Osteocyte (in vitro differentiated cells): Measurements from ENCODE around the gene MEX3D. TPM values are rescaled to one million over a fixed set of nuclear protein-coding genes. Genes with fewer than 3 reads are reported as not detected.
A peak's percentile ranks its signal among the peaks of the same experiment; 100 is the strongest.

ENCODE experiments used
- DNase-seq: peaks from one replicate; pipeline ENCODE4 v3.0.0; 2021; ENCODE audit warnings: mixed read lengths; ENCODE audit not compliant: unreplicated experiment; ENCODE audit errors: extremely low spot score
- H3K27ac Mint-ChIP-seq: one replicate; pipeline ENCODE4 v1.8.0; 2021; ENCODE audit warnings: mild to moderate bottlenecking, mixed read lengths; ENCODE audit not compliant: unreplicated experiment
- H3K27me3 Mint-ChIP-seq: one replicate; pipeline ENCODE4 v1.8.0; 2021; ENCODE audit warnings: mixed read lengths; ENCODE audit not compliant: unreplicated experiment
- H3K36me3 Mint-ChIP-seq: one replicate; pipeline ENCODE4 v1.8.0; 2021; ENCODE audit warnings: mixed read lengths; ENCODE audit not compliant: unreplicated experiment
- H3K4me1 Mint-ChIP-seq: one replicate; pipeline ENCODE4 v1.8.0; 2021; ENCODE audit warnings: mixed read lengths; ENCODE audit not compliant: unreplicated experiment
- H3K4me3 Mint-ChIP-seq: one replicate; pipeline ENCODE4 v1.8.0; 2021; ENCODE audit warnings: mild to moderate bottlenecking, moderate library complexity, mixed read lengths; ENCODE audit not compliant: unreplicated experiment
- H3K9me3 Mint-ChIP-seq: one replicate; pipeline ENCODE4 v1.8.0; 2021; ENCODE audit warnings: mixed read lengths; ENCODE audit not compliant: unreplicated experiment
- total RNA-seq: library from RNA; stranded (reverse); gene quantifications from 2 replicates; pipeline ENCODE4 v1.2.1, GENCODE V29; 2021
- TF ChIP-seq, protein P1 (sequence below): fragments of 200-600 bp; sonication (generic); IDR thresholded peaks from 2 replicates; pipeline ENCODE4 v1.5.0; 2021; ENCODE audit warnings: antibody characterized with exemption, mild to moderate bottlenecking, moderate library complexity

The MEX3D gene
- total RNA-seq, 1 donor from 2014 or later, result 65.5 TPM

DNA sequence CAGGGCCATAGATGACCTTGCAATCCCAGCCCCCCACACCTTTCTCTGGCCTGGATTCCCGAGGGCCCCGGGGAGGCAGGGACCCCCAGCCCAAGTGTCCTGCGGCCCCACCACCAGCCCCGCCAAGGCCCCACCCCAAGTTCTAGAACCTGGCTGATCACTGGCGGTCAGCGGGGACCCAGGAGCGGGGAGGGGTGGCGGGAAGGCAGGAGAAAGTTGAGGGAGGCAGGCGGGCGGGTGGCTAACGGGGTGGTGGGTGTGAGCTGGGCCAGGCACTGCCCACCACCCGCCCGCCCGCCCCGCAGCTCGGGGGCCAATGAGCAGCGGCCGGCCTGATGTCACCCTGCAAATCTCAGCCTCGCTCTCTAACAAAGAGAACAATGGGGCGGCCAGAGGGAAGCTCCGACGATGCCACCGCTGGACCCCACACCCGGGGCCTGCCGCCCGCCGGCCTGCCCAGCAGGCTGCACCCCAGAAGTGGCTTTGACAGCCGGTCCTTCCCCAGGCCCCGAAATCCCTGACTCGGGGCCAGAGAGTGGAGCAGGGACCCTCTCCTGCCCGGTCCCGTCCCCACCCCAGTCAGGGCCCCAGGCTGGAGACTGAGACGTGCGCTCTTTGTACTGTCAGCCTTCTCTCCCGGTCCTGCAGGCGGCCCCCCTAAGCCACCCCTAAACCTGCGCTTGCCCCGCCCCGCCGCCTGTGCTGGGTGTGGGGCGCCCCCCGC, 1.6 kb downstream of the MEX3D start:
- peak; percentile 91 for DNase-seq
- no peaks in the 10 kb centered on the region for H3K9me3 Mint-ChIP-seq
- peak overlapping the region; percentile 70 for H3K4me3 Mint-ChIP-seq
- H3K27ac Mint-ChIP-seq, result peak overlapping the region; percentile 68
- H3K4me1 Mint-ChIP-seq, result peaks cover 22% of the 10 kb centered on the region
- TF ChIP-seq, protein P1, sequence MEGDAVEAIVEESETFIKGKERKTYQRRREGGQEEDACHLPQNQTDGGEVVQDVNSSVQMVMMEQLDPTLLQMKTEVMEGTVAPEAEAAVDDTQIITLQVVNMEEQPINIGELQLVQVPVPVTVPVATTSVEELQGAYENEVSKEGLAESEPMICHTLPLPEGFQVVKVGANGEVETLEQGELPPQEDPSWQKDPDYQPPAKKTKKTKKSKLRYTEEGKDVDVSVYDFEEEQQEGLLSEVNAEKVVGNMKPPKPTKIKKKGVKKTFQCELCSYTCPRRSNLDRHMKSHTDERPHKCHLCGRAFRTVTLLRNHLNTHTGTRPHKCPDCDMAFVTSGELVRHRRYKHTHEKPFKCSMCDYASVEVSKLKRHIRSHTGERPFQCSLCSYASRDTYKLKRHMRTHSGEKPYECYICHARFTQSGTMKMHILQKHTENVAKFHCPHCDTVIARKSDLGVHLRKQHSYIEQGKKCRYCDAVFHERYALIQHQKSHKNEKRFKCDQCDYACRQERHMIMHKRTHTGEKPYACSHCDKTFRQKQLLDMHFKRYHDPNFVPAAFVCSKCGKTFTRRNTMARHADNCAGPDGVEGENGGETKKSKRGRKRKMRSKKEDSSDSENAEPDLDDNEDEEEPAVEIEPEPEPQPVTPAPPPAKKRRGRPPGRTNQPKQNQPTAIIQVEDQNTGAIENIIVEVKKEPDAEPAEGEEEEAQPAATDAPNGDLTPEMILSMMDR, result no peak
- H3K36me3 Mint-ChIP-seq, result peaks cover 3% of the 10 kb centered on the region
- H3K27me3 Mint-ChIP-seq, result peaks cover 4% of the 10 kb centered on the region

GRCh38 chr19:1563251-1563650, 4.9 kb downstream of the MEX3D start:
- no peak overlapping the region for H3K4me3 Mint-ChIP-seq

GRCh38 chr19:1561236-1561842, 6.8 kb downstream of the MEX3D start:
- H3K27me3 Mint-ChIP-seq, result no peaks in the 10 kb centered on the region
- no peak for DNase-seq
- H3K36me3 Mint-ChIP-seq, result peaks cover 4% of the 10 kb centered on the region
- TF ChIP-seq, protein P1, result no peak
- no peak overlapping the region for H3K27ac Mint-ChIP-seq
- H3K4me1 Mint-ChIP-seq, result peaks cover 19% of the 10 kb centered on the region
- H3K4me3 Mint-ChIP-seq, result no peak overlapping the region
- no peaks in the 10 kb centered on the region for H3K9me3 Mint-ChIP-seq

More at GRCh38 chr19:1563251-1563650, 4.9 kb downstream of the MEX3D start:
- no peaks in the 10 kb centered on the region for H3K27me3 Mint-ChIP-seq
- H3K9me3 Mint-ChIP-seq, result no peaks in the 10 kb centered on the region
- no peak overlapping the region for H3K27ac Mint-ChIP-seq
- peaks cover 19% of the 10 kb centered on the region for H3K4me1 Mint-ChIP-seq
- DNase-seq, result no peak
- peaks cover 3% of the 10 kb centered on the region for H3K36me3 Mint-ChIP-seq
- TF ChIP-seq, protein P1, result no peak

GRCh38 chr19:1560286-1560882, 7.7 kb downstream of the MEX3D start:
- Mint-ChIP-seq H3K9me3 (no peaks in the 10 kb centered on the region), H3K27me3 (no peaks in the 10 kb centered on the region), H3K4me1 (peaks cover 15% of the 10 kb centered on the region), H3K36me3 (peaks cover 4% of the 10 kb centered on the region), H3K4me3 (no peak overlapping the region), H3K27ac (no peak overlapping the region)
- DNase-seq, result no peak
- TF ChIP-seq, protein P1, result no peak

- Mint-ChIP-seq H3K27ac (peak overlapping the region; percentile 23), H3K4me3 (no peak overlapping the region), H3K4me1 (peaks cover 5% of the 10 kb centered on the region), H3K9me3 (no peaks in the 10 kb centered on the region), H3K36me3 (peaks cover 3% of the 10 kb centered on the region), H3K27me3 (no peaks in the 10 kb centered on the region)
- no peak for DNase-seq
- TF ChIP-seq, protein P1, result no peak
Observed at GRCh38 chr19:1558552-1558951, 9.6 kb downstream of the MEX3D start.
